SK-N-SH treated with all-trans-retinoic acid at 6 μM for 48 hours (cell line): ENCODE measurements around the gene LAMA5.

Source experiments
- PATZ1 ChIP-seq: fragments of 250-450 bp; sonication (Bioruptor Pico); IDR thresholded peaks from 2 replicates; pipeline ENCODE4 v1.8.0; 2020; ENCODE audit warnings: mild to moderate bottlenecking, moderate library complexity, borderline replicate concordance
- PPARA ChIP-seq: fragments of 250-450 bp; sonication (Bioruptor Pico); IDR thresholded peaks from 2 replicates; pipeline ENCODE4 v1.5.0; 2020; ENCODE audit warnings: mild to moderate bottlenecking, borderline replicate concordance
- ZFP3 ChIP-seq: fragments of 250-450 bp; sonication (Bioruptor Pico); IDR thresholded peaks from 2 replicates; pipeline ENCODE4 v1.5.0; 2020; ENCODE audit warnings: mild to moderate bottlenecking, moderate library complexity

DNA sequence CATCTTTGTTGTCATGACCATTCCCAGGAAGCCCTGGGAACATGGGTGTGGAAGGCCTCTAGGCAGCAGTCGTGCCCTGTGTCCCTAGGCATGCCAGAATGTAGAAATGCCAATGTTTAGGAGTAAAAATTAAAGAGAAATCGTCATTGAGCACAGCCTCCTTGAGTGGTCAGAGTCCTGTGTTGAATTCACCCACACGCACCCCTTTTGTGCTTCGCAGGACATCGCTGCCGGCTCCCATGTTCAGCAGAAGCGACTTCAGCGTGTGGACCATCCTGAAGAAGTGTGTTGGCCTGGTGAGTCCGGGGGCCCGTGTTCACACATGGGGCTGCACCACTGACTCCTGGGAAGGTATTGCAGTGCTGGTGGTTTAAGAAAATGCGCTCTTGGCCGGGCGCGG is 103.7 kb downstream of the LAMA5 start:
- TF ChIP-seq ZFP3 (no peak), PPARA (no peak), PATZ1 (no peak)
